Measurements from ENCODE around the gene SIX6. TPM values are rescaled to one million over a fixed set of nuclear protein-coding genes. Genes with fewer than 3 reads are reported as not detected.

SIX6 gene
- total and polyA plus RNA-seq, 2 of the 13 experiments (the other 11 are each of a cell fraction or from before 2014, with no cell fraction given), result not detected

- TF ChIP-seq KDM2A (CRISPR knock-in tag; IDR thresholded peaks at IDR 0.05; ENCODE audit: borderline replicate concordance, low read depth) (peak; percentile 32; the same call in 1 of the 2 replicates), KMT2A (CRISPR knock-in tag; IDR thresholded peaks at IDR 0.05) (0 out of 2 replicates have a peak, but pooled peaks have one; percentile 25), ZBED4 (CRISPR knock-in tag; IDR thresholded peaks at IDR 0.05; ENCODE audit: borderline replicate concordance) (0 out of 2 replicates have a peak, but pooled peaks have one; percentile 23), CCDC6 (CRISPR knock-in tag; IDR thresholded peaks at IDR 0.05) (0 out of 2 replicates have a peak, but pooled peaks have one; percentile 63), EZH2 (conservative IDR thresholded peaks at IDR 0.05; ENCODE audit: low read depth, low read length) (0 out of 2 replicates have a peak, but pooled peaks have one; percentile 55), MAFK (conservative IDR thresholded peaks at IDR 0.05 in 1 of 2, IDR thresholded peaks at IDR 0.05 in 1 of 2; ENCODE audit: low read length in 2 of 2) (no peak), KIAA2018 (CRISPR knock-in tag; IDR thresholded peaks at IDR 0.05; ENCODE audit: borderline replicate concordance) (no peak), ZNF142 (CRISPR knock-in tag; IDR thresholded peaks at IDR 0.05) (0 out of 2 replicates have a peak, but pooled peaks have one; percentile 64)
These were observed 6.0 kb downstream of the SIX6 start (continued) for GRCh38 chr14:60514741-60515491.
